GM19043 (cell line): ENCODE measurements around the gene VIL1.

Source experiments
- ATAC-seq: cut with Tn5 transposase; IDR thresholded peaks from one replicate; pipeline ENCODE4 v1.9.1; 2021; ENCODE audit warnings: low read depth; ENCODE audit not compliant: unreplicated experiment

Gene VIL1

GRCh38 chr2:218405086-218405745 is 13.7 kb upstream of the VIL1 start:
- no peak for ATAC-seq

GRCh38 chr2:218405746-218406208 is 13.1 kb upstream of the VIL1 start:
- ATAC-seq: peak; percentile 16

- peak; percentile 80 for ATAC-seq
Measured at GRCh38 chr2:218406209-218406948, 12.5 kb upstream of the VIL1 start.

GRCh38 chr2:218406949-218407618 is 11.8 kb upstream of the VIL1 start:
- no peak for ATAC-seq

- no peak for ATAC-seq
Measured at GRCh38 chr2:218407717-218408116, 11.2 kb upstream of the VIL1 start.

- ATAC-seq: no peak
Measured at GRCh38 chr2:218418321-218418716, 604 bp upstream of the VIL1 start.

DNA sequence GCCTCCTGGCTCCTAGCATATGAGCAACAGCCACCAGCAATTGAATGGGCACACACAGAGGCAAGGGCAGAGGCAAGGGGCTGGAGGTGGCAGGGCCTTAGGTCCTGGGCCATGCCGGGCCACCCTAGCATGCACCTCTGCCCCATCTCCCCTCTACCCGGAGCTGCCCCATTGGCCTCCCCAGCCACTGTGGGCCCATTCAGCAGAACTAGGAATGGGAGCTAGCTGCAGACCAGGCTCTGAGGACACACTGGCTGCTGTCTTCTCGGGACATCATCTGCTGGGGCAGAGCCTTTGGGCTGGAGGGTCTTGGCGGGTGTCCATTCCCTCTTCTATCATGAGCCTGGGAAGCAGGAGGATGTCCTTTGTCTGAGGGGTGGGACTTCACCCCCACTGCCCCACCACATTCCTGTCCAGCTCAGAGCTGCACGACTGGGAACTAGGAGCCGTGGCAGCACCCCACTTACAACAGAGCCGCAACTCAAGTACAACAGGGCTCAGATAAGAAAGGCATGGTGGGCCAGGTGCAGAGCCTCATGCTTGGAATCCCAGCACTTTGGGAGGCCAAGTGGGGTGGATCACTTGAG is 800 bp downstream of the VIL1 start:
- no peak for ATAC-seq

GRCh38 chr2:218421027-218421426 is 2.1 kb downstream of the VIL1 start:
- no peak for ATAC-seq

DNA sequence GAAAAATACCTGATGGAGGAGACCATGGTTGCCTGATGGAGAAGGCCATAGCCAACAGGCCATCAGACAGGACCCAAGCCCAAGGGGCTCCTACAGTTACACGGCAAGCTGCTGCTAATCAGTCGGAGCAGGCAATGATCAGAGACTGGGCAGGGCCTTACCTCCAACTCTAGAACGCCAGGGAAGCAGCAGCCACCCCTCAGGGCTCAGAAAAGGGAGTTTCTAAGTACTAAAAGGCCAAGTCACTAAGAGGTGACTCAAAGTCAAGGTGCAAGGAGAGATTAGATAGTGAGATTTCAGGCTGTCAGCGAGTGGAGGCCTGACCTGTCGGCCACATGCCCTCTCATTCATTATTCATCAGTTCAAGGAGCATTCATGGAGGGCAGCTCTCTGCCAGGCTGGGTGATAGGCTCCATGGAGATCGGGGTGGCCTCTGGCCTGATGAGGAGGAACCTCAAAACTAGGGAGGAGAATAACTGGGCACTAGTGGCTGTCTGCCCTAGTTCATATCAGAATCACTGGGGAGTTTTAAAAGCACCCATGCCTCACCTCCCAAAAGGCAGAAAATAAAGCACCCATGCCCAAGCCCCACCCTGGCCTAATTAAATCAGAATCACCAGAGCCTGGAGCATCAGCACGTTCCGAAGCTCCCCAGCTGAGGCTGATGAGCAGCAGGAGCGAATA is 3.6 kb downstream of the VIL1 start:
- ATAC-seq: no peak

GRCh38 chr2:218423584-218423983 is 4.7 kb downstream of the VIL1 start:
- no peak for ATAC-seq

DNA sequence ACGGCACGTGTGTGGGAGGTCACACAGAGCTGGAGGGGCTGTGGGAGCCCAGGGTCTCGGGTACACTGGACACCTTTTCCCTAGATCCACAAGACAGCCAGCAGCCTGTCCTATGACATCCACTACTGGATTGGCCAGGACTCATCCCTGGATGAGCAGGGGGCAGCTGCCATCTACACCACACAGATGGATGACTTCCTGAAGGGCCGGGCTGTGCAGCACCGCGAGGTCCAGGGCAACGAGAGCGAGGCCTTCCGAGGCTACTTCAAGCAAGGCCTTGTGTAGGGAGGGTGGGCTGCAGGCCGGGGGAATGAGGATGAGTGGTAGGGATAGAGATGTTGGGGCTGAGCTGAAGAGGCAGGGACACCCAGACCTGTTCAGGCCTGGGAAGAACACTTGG is 6.6 kb downstream of the VIL1 start:
- ATAC-seq: no peak

DNA sequence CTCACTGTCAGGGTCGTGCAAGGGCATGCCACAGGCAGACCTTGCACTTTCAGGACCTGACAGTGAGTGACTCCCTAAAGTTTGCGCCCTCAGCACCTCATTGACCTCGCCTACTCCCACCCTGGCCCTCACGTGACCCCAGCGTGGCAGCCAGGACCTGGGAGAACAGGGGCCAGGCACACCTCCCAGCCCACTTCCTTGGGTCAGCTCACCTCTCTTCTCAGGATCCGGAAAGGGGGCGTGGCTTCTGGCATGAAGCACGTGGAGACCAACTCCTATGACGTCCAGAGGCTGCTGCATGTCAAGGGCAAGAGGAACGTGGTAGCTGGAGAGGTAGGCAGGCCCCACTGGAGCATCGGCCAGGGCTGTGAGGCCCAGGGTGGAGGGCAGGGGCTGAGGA is 8.8 kb downstream of the VIL1 start:
- no peak for ATAC-seq

GRCh38 chr2:218428846-218429558 is 10.1 kb downstream of the VIL1 start:
- no peak for ATAC-seq

DNA sequence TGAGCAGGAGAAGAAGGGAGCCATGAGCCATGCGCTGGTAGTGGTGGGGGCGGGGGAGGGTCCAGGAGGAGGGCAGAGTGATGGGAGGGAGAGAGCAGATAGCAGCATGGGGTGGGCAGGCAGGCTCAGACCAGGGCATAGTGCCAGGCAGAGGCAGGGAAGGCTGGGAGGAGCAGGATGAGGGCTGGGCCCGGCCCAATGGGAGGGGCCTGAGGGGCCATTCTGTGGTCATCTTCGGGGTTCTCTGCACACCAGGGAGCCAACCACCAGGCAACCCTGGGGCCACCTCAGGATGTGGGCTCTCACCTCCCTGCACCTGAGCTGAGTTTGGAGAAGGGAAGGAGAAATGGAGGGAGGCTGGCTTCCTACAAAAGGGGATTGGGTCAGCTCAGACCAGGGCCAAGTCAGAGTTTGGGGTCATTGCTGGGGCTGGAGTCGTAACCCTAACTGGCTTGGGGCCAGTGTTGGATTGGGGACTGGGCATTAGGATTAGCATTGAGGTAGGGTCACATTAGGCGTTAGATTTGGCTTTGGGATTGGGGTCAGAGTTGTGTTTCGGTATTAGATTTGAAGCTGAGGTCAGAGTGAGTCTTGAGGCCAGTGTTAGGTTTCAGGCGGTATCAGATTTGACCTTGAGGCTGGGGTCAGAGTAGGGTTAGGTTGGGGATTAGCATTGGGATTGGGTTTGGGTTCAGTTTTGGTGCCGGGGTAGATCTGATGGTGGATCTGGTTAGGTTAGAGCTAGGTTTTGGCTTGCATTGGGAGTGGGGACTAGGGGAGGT is 11.2 kb downstream of the VIL1 start:
- ATAC-seq: no peak

DNA sequence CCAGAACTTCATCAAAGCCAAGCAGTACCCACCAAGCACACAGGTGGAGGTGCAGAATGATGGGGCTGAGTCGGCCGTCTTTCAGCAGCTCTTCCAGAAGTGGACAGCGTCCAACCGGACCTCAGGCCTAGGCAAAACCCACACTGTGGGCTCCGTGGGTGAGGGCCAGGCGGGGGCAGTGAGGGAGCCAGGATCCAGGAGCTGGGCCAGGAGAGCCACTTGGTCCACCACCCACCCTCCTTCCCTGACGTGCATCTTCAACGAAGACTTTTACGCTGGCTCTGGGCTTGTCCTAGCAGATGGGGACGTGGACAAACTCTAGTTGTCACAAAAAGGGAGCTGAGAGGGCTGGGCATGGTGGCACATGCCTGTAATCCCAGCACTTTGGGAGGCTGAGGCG is 11.8 kb downstream of the VIL1 start:
- no peak for ATAC-seq

- ATAC-seq: no peak
Measured at GRCh38 chr2:218431878-218432277, 13.0 kb downstream of the VIL1 start.

DNA sequence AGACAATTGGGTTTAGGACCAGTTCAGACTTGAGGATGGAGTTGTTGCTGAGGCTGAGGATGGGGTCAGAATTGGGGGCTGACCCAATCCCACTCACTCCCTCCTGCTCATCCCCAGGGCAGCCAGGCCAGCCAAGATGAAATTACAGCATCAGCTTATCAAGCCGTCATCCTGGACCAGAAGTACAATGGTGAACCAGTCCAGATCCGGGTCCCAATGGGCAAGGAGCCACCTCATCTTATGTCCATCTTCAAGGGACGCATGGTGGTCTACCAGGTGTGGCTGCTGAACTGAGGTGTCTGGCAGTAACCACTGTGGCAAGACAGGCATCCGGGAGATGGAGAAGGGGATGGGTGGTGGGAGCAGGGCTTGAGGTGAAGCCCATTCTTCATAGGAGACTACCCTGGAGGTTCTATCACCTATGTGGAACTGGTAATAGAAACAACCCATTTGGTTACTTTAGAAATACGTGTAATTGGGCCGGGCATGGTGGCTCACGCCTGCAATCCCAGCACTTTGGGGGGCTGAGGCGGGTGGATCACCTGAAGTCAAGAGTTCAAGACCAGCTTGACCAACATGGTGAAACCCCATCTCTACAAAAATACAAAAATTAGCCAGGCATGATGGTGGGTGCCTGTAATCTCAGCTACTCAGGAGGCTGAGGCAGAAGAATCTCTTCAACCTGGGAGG is 13.9 kb downstream of the VIL1 start:
- ATAC-seq: no peak

GRCh38 chr2:218434456-218434855 is 15.5 kb downstream of the VIL1 start:
- no peak for ATAC-seq
